SK-N-SH (cell line): ENCODE measurements around the gene LRRC38. TPM values are rescaled to one million over a fixed set of nuclear protein-coding genes. Genes with fewer than 3 reads are reported as not detected.

Source experiments
- CTCF ChIA-PET: fragments of 300-600, 350-600 bp; formaldehyde crosslinking; extraction: SDS; loops from one replicate; lab custom pipeline; 2021; lab: Yijun Ruan, JAX
- POLR2A ChIA-PET: fragments of 350-600 bp; sonication (Branson Sonifier 250); formaldehyde crosslinking; extraction: SDS; loops from one replicate; lab custom pipeline; 2020; ENCODE audit warnings: antibody characterized with exemption, inconsistent platforms; lab: Yijun Ruan, JAX
- DNase-seq: peaks from one replicate; pipeline ENCODE4 v3.0.0; 2012
- H2AFZ ChIP-seq: fragments of 200-600 bp; sonication (generic); 2 replicates; pipeline ENCODE4 v1.8.1; 2016; ENCODE audit warnings: antibody characterized with exemption, mild to moderate bottlenecking, low read depth
- H3F3A ChIP-seq: fragments of 200-600 bp; sonication (generic); replicated peaks from 2 replicates; pipeline ENCODE3; 2016; ENCODE audit warnings: antibody characterized with exemption, mild to moderate bottlenecking; ENCODE audit not compliant: insufficient read depth
- H3K27ac ChIP-seq, 2 experiments: fragments of 200-500 bp in 1 of 2; fragments of 200-600 bp in 1 of 2; sonication (Bioruptor generic) in 1 of 2; sonication (generic), shearing (Covaris generic) in 1 of 2; 2 replicates each; pipeline versions ENCODE4 v1.5.1 to v1.6.1; 2014 to 2016; ENCODE audit warnings: low read depth in 2 of 2, inconsistent platforms in 1 of 2, low read length in 1 of 2, mild to moderate bottlenecking in 1 of 2, mixed read lengths in 1 of 2
- H3K27me3 ChIP-seq: fragments of 200-600 bp; sonication (generic), shearing (Covaris generic); 2 replicates; pipeline ENCODE4 v1.6.1; 2016; ENCODE audit warnings: mixed run types; ENCODE audit not compliant: insufficient read depth
- H3K36me3 ChIP-seq, 2 experiments: fragments of 200-500 bp in 1 of 2; fragments of 200-600 bp in 1 of 2; sonication (Bioruptor generic) in 1 of 2; sonication (generic) in 1 of 2; replicated peaks in 1 of 2; 2 replicates each; pipeline versions ENCODE3 to v1.5.1; 2014 to 2016; ENCODE audit warnings: low read length in 1 of 2, mild to moderate bottlenecking in 1 of 2; ENCODE audit not compliant: insufficient read depth in 2 of 2, control insufficient read depth in 1 of 2
- H3K4me1 ChIP-seq, 2 experiments: fragments of 200-500 bp in 1 of 2; fragments of 200-600 bp in 1 of 2; sonication (Bioruptor generic) in 1 of 2; sonication (generic), shearing (Covaris generic) in 1 of 2; 2 replicates each; pipeline versions ENCODE4 v1.5.1 to v1.6.1; 2014 to 2016; ENCODE audit warnings: low read depth in 1 of 2, low read length in 1 of 2, mixed run types in 1 of 2; ENCODE audit not compliant: insufficient read depth in 2 of 2, control insufficient read depth in 1 of 2
- H3K4me2 ChIP-seq: fragments of 200-600 bp; sonication (generic), shearing (Covaris generic); 2 replicates; pipeline ENCODE4 v1.6.1; 2017; ENCODE audit warnings: mixed run types
- H3K4me3 ChIP-seq, 2 experiments: fragments of 200-500 bp in 1 of 2; fragments of 200-600 bp in 1 of 2; sonication (Bioruptor generic) in 1 of 2; sonication (generic), shearing (Covaris generic) in 1 of 2; 2 replicates each; pipeline versions ENCODE4 v1.5.1 to v1.8.1; 2014 to 2016; ENCODE audit warnings: low read depth in 2 of 2, inconsistent platforms in 1 of 2, low read length in 1 of 2, mild to moderate bottlenecking in 1 of 2, mixed read lengths in 1 of 2, moderate library complexity in 1 of 2
- H3K79me2 ChIP-seq: fragments of 200-600 bp; sonication (generic); 2 replicates; pipeline ENCODE4 v1.8.1; 2017; ENCODE audit warnings: mild to moderate bottlenecking; ENCODE audit not compliant: insufficient read depth
- H3K9ac ChIP-seq: fragments of 200-600 bp; sonication (generic); 2 replicates; pipeline ENCODE4 v1.6.1; 2017; ENCODE audit warnings: mixed run types
- H3K9me2 ChIP-seq: fragments of 200-600 bp; sonication (generic); 2 replicates; pipeline ENCODE4 v1.6.1; 2017; ENCODE audit warnings: mixed run types
- H3K9me3 ChIP-seq: fragments of 200-600 bp; sonication (generic); 2 replicates; pipeline ENCODE4 v1.6.1; 2017; ENCODE audit warnings: mixed run types, mild to moderate bottlenecking, moderate library complexity
- H4K20me1 ChIP-seq: fragments of 200-600 bp; sonication (generic); 2 replicates; pipeline ENCODE4 v1.6.1; 2017; ENCODE audit warnings: mild to moderate bottlenecking, mixed run types; ENCODE audit not compliant: insufficient read depth
- CHD2 ChIP-seq: fragments of 150-350 bp; IDR thresholded peaks from 2 replicates; pipeline ENCODE4 v1.6.1; 2018; ENCODE audit warnings: low read length; ENCODE audit not compliant: partially characterized antibody
- EP300 ChIP-seq, 2 experiments: IDR thresholded peaks; 2 replicates each; pipeline versions ENCODE4 v1.4.0 to v1.6.1; 2012; ENCODE audit warnings: borderline replicate concordance in 1 of 2, low read depth in 1 of 2, low read length in 1 of 2
- EZH2phosphoT487 ChIP-seq: fragments of 200-600 bp; sonication (generic); IDR thresholded peaks from 2 replicates; pipeline ENCODE4 v1.6.1; 2017; ENCODE audit warnings: low read depth, mixed run types, mild to moderate bottlenecking, antibody characterized with exemption, moderate library complexity, borderline replicate concordance
- FOSL2 ChIP-seq: IDR thresholded peaks from 2 replicates; pipeline ENCODE4 v1.4.0; 2012; ENCODE audit warnings: low read depth, mild to moderate bottlenecking, moderate library complexity, borderline replicate concordance
- FOXM1 ChIP-seq: IDR thresholded peaks from 2 replicates; pipeline ENCODE4 v1.4.0; 2012; ENCODE audit warnings: low read depth, mild to moderate bottlenecking
- GABPA ChIP-seq: IDR thresholded peaks from 2 replicates; pipeline ENCODE4 v1.4.0; 2012; ENCODE audit warnings: low read depth, mild to moderate bottlenecking
- GATA2 ChIP-seq: sonication (generic); formaldehyde crosslinking; IDR thresholded peaks from 2 replicates; pipeline ENCODE4 v1.5.0; 2020; ENCODE audit warnings: mild to moderate bottlenecking, missing genetic modification reagents
- MXI1 ChIP-seq: IDR thresholded peaks from 2 replicates; pipeline ENCODE4 v1.6.1; 2012; ENCODE audit warnings: mild to moderate bottlenecking, low read depth, low read length, improper control_type of control experiment
- NFIC ChIP-seq: IDR thresholded peaks from 2 replicates; pipeline ENCODE4 v1.4.0; 2012; ENCODE audit warnings: borderline replicate concordance
- POLR2AphosphoS5 ChIP-seq: IDR thresholded peaks from 2 replicates; pipeline ENCODE4 v1.6.1; 2012; ENCODE audit warnings: low read depth, low read length
- RAD21 ChIP-seq: IDR thresholded peaks from 2 replicates; pipeline ENCODE4 v1.6.1; 2012; ENCODE audit warnings: mild to moderate bottlenecking, low read length
- RCOR1 ChIP-seq: fragments of 150-350 bp; IDR thresholded peaks from 2 replicates; pipeline ENCODE4 v1.6.1; 2017; ENCODE audit warnings: antibody characterized with exemption, low read length
- RXRA ChIP-seq: IDR thresholded peaks from 2 replicates; pipeline ENCODE4 v1.4.0; 2012; ENCODE audit warnings: low read depth, mild to moderate bottlenecking, borderline replicate concordance
- SIN3A ChIP-seq: IDR thresholded peaks from 2 replicates; pipeline ENCODE4 v1.6.1; 2012; ENCODE audit warnings: low read depth, mild to moderate bottlenecking, low read length, moderate library complexity, borderline replicate concordance
- YY1 ChIP-seq: IDR thresholded peaks from 2 replicates; pipeline ENCODE4 v1.4.0; 2012; ENCODE audit warnings: low read depth, mild to moderate bottlenecking
- WGBS: methylation state at CpG from one replicate; pipeline ENCODE4 v1.1.6; 2017; ENCODE audit warnings: low lambda C conversion rate; 5-methylcytosine and 5-hydroxymethylcytosine counted together
- polyA plus RNA-seq, 3 experiments: library from polyadenylated mRNA; depleted of rRNA; stranded (reverse); fragments of >200 nt; gene quantifications; 2 replicates each; pipeline ENCODE4 v1.2.3, GENCODE V29; 2012
- TF ChIP-seq, protein P1 (sequence below): IDR thresholded peaks from 2 replicates; pipeline ENCODE4 v1.4.0; 2012; ENCODE audit warnings: low read depth
- TF ChIP-seq, protein P2 (sequence below): fragments of 150-350 bp; IDR thresholded peaks from 2 replicates; pipeline ENCODE4 v1.6.1; 2016; ENCODE audit warnings: mild to moderate bottlenecking, low read depth, low read length
- TF ChIP-seq, protein P3 (sequence below): IDR thresholded peaks from 2 replicates; pipeline ENCODE4; 2012
- TF ChIP-seq, protein P4 (sequence below): IDR thresholded peaks from 2 replicates; pipeline ENCODE4 v1.6.1; 2012; ENCODE audit warnings: mild to moderate bottlenecking, low read depth, low read length, moderate library complexity

LRRC38 gene
- polyA plus RNA-seq, 1 of the 3 experiments (the other 2 are of a cell fraction), result 0.02 TPM

DNA sequence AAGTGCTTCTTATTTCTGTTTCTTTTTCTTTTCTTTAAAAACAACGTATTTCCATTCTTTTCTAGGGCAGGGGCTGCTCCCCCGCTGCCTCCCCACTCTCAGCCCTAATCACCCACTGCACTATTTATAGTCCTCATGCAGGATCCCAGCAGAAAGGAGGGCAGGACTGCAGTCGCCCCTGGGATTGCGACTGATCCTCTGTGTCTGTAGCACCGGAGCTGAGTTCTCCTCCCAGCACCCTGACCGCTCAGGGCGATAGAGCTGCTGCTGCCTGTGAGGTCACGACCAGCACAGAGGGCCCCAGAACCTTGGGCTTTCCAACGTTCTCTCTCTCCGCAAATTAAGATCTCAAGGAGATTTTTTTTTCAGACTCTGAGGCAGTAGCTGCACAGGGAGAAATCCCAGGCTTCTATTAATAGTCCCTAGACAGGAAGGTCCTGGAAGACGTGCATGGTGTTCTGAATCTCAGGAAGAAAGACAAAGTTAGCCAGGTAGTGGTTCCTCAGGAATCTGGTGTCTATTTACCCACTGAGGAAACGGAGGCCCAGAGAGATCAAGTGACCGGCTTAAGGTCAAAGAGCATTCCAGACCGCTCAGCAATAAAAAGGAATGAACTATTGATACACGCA is 56.8 kb downstream of the LRRC38 start:
- POLR2A ChIA-PET, result interaction anchor here (0.7 kb wide), 1 partner anchor 72 kb away, joined by 3 read pairs; no protein-coding TSS in a partner anchor
- no peaks in the 10 kb centered on the region for H3K4me1 ChIP-seq
- TF ChIP-seq POLR2AphosphoS5 (no peak), GATA2 (CRISPR knock-in tag) (no peak), RAD21 (no peak), GABPA (no peak), EZH2phosphoT487 (no peak), SIN3A (no peak), RCOR1 (no peak), NFIC (no peak), CHD2 (no peak), FOXM1 (no peak), RXRA (no peak), EP300 (IDR thresholded peaks at IDR 0.05; ENCODE audit: borderline replicate concordance in 1 of 2, low read depth in 1 of 2, low read length in 1 of 2) (no peak)
- TF ChIP-seq, protein P1, sequence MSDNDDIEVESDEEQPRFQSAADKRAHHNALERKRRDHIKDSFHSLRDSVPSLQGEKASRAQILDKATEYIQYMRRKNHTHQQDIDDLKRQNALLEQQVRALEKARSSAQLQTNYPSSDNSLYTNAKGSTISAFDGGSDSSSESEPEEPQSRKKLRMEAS, result no peak
- TF ChIP-seq, protein P2, sequence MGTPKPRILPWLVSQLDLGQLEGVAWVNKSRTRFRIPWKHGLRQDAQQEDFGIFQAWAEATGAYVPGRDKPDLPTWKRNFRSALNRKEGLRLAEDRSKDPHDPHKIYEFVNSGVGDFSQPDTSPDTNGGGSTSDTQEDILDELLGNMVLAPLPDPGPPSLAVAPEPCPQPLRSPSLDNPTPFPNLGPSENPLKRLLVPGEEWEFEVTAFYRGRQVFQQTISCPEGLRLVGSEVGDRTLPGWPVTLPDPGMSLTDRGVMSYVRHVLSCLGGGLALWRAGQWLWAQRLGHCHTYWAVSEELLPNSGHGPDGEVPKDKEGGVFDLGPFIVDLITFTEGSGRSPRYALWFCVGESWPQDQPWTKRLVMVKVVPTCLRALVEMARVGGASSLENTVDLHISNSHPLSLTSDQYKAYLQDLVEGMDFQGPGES, result no peak
- TF ChIP-seq, protein P3, sequence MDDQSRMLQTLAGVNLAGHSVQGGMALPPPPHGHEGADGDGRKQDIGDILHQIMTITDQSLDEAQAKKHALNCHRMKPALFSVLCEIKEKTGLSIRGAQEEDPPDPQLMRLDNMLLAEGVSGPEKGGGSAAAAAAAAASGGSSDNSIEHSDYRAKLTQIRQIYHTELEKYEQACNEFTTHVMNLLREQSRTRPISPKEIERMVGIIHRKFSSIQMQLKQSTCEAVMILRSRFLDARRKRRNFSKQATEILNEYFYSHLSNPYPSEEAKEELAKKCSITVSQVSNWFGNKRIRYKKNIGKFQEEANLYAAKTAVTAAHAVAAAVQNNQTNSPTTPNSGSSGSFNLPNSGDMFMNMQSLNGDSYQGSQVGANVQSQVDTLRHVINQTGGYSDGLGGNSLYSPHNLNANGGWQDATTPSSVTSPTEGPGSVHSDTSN, result no peak
- TF ChIP-seq, all 33 proteins: peak for 0
- Histone ChIP-seq H2AFZ (no peak overlapping the region), H3K79me2 (no peaks in the 10 kb centered on the region), H3K9me2 (no peaks in the 10 kb centered on the region), H4K20me1 (no peaks in the 10 kb centered on the region), H3F3A (no peaks in the 10 kb centered on the region), H3K36me3 (no peaks in the 10 kb centered on the region), H3K4me3 (no peak overlapping the region), H3K27me3 (no peaks in the 10 kb centered on the region; the same call in 1 of the 2 replicates), H3K9ac (no peak overlapping the region), H3K27ac (no peak overlapping the region), H3K9me3 (no peaks in the 10 kb centered on the region), H3K4me2 (no peak overlapping the region)
- DNase-seq, result no peak
- 6% methylated on average over 15 of the region's 15 CpGs for WGBS
- CTCF ChIA-PET, result no interaction called here

DNA sequence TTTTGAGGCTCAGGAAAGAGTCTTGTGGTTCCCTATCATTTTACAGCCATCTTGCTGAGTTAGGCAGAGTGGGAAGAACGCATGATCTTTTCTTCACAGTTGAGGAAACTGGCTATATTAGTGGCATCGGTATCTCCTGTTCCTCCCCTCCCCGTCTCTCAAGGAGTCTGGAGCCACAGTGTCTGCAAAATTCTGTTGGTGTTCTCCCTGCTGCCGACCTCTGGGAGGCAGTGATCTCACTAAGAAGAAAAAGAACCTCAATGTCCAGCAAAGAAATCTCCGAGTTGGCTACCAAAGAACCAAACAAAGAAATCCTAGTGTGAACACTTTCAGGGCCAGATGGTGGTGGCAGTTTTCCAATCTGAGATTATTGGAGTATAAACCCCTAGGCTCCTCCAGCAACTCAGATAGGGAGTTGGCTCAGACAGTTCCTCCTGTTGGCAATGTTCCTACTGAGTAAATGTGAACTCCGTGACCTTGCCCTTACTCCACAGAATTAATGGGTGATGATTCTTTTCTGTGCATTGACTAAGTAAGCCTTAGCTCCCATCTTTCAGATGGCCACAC is 62.3 kb downstream of the LRRC38 start:
- H3K27me3 ChIP-seq, result no peaks in the 10 kb centered on the region; the same call in 1 of the 2 replicates
- 5% methylated on average over 6 of the region's 6 CpGs for WGBS
- no peak overlapping the region for H3K4me3 ChIP-seq
- H3K9me2 ChIP-seq, result no peaks in the 10 kb centered on the region
- H3K79me2 ChIP-seq, result no peaks in the 10 kb centered on the region
- no peaks in the 10 kb centered on the region for H3K4me1 ChIP-seq
- H2AFZ ChIP-seq, result no peak overlapping the region
- no peak overlapping the region for H3K27ac ChIP-seq
- ChIA-PET CTCF (no interaction called here), POLR2A (no interaction called here)
- no peak for DNase-seq
- H4K20me1 ChIP-seq, result no peaks in the 10 kb centered on the region
- H3K9me3 ChIP-seq, result no peaks in the 10 kb centered on the region
- no peak overlapping the region for H3K4me2 ChIP-seq
- no peaks in the 10 kb centered on the region for H3F3A ChIP-seq
- no peaks in the 10 kb centered on the region for H3K36me3 ChIP-seq
- H3K9ac ChIP-seq, result no peak overlapping the region
- TF ChIP-seq NFIC, result no peak
- TF ChIP-seq POLR2AphosphoS5, result no peak
- TF ChIP-seq RAD21, result no peak
- TF ChIP-seq MXI1, result no peak
- TF ChIP-seq, protein P4, sequence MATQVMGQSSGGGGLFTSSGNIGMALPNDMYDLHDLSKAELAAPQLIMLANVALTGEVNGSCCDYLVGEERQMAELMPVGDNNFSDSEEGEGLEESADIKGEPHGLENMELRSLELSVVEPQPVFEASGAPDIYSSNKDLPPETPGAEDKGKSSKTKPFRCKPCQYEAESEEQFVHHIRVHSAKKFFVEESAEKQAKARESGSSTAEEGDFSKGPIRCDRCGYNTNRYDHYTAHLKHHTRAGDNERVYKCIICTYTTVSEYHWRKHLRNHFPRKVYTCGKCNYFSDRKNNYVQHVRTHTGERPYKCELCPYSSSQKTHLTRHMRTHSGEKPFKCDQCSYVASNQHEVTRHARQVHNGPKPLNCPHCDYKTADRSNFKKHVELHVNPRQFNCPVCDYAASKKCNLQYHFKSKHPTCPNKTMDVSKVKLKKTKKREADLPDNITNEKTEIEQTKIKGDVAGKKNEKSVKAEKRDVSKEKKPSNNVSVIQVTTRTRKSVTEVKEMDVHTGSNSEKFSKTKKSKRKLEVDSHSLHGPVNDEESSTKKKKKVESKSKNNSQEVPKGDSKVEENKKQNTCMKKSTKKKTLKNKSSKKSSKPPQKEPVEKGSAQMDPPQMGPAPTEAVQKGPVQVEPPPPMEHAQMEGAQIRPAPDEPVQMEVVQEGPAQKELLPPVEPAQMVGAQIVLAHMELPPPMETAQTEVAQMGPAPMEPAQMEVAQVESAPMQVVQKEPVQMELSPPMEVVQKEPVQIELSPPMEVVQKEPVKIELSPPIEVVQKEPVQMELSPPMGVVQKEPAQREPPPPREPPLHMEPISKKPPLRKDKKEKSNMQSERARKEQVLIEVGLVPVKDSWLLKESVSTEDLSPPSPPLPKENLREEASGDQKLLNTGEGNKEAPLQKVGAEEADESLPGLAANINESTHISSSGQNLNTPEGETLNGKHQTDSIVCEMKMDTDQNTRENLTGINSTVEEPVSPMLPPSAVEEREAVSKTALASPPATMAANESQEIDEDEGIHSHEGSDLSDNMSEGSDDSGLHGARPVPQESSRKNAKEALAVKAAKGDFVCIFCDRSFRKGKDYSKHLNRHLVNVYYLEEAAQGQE, result no peak
- no peak for TF ChIP-seq YY1
- no peak for TF ChIP-seq FOXM1
- TF ChIP-seq RXRA, result no peak
- TF ChIP-seq EZH2phosphoT487, result no peak
- TF ChIP-seq FOSL2, result no peak
- TF ChIP-seq, protein P2, result no peak
- no peak for TF ChIP-seq GATA2 (CRISPR knock-in tag)
